ENCODE measurements around the gene RPL38.
"Not testable (repeated sequence)": the region's sequence is repeated elsewhere in the genome, so short reads cannot be mapped to it uniquely, and the experiment has no call there.

The RPL38 gene

GRCh38 chr17:74183411-74183810, 20.1 kb upstream of the RPL38 start:
- DNase-seq (ENCODE audit: low spot score), result no peak

- DNase-seq (ENCODE audit: low spot score), result no peak
Observed at GRCh38 chr17:74185571-74186185, 17.8 kb upstream of the RPL38 start.

- DNase-seq (ENCODE audit: low spot score), result no peak
Observed at GRCh38 chr17:74186498-74186897, 17.0 kb upstream of the RPL38 start.

- DNase-seq (ENCODE audit: low spot score), result no peak
Observed at GRCh38 chr17:74187761-74188160, 15.7 kb upstream of the RPL38 start.

GRCh38 chr17:74188687-74189086, 14.8 kb upstream of the RPL38 start:
- DNase-seq (ENCODE audit: low spot score), result not testable (repeated sequence)

GRCh38 chr17:74190154-74190553, 13.3 kb upstream of the RPL38 start:
- DNase-seq (ENCODE audit: low spot score), result peak; percentile 75

- no peak for DNase-seq (ENCODE audit: low spot score)
Observed at GRCh38 chr17:74190807-74191406, 12.6 kb upstream of the RPL38 start.

GRCh38 chr17:74192950-74193781, 10.3 kb upstream of the RPL38 start:
- DNase-seq (ENCODE audit: low spot score), result no peak

GRCh38 chr17:74194682-74195081, 8.8 kb upstream of the RPL38 start:
- DNase-seq (ENCODE audit: low spot score), result no peak

- DNase-seq (ENCODE audit: low spot score), result no peak
Observed at GRCh38 chr17:74196541-74197317, 6.7 kb upstream of the RPL38 start.

- DNase-seq (ENCODE audit: low spot score), result no peak
Observed at GRCh38 chr17:74197801-74198200, 5.7 kb upstream of the RPL38 start.

GRCh38 chr17:74198694-74199093, 4.8 kb upstream of the RPL38 start:
- DNase-seq (ENCODE audit: low spot score), result no peak

GRCh38 chr17:74199306-74200092, 4.0 kb upstream of the RPL38 start:
- DNase-seq (ENCODE audit: low spot score), result peak; percentile 53

- no peak for DNase-seq (ENCODE audit: low spot score)
Observed at GRCh38 chr17:74200112-74200511, 3.4 kb upstream of the RPL38 start.

- no peak for DNase-seq (ENCODE audit: low spot score)
Observed at GRCh38 chr17:74201250-74201649, 2.2 kb upstream of the RPL38 start.

- no peak for DNase-seq (ENCODE audit: low spot score)
Observed at GRCh38 chr17:74201948-74202347, 1.5 kb upstream of the RPL38 start.

- no peak for DNase-seq (ENCODE audit: low spot score)
Observed at GRCh38 chr17:74202938-74203337, 540 bp upstream of the RPL38 start.

- no peak for DNase-seq (ENCODE audit: low spot score)
Observed at GRCh38 chr17:74204474-74204873, 996 bp downstream of the RPL38 start.

GRCh38 chr17:74205274-74205673, 1.8 kb downstream of the RPL38 start:
- no peak for DNase-seq (ENCODE audit: low spot score)

GRCh38 chr17:74206332-74206818, 2.9 kb downstream of the RPL38 start:
- DNase-seq (ENCODE audit: low spot score), result no peak

All from NAMALWA (cell line).